Prostate gland (tissue), 2 donors: ENCODE measurements around the gene PNP. TPM values are rescaled to one million over a fixed set of nuclear protein-coding genes. Genes with fewer than 3 reads are reported as not detected.

ENCODE experiments used
- DNase-seq: peaks from one replicate; pipeline ENCODE4 v3.0.0-alpha.2; 2019; ENCODE audit warnings: low spot score
- H3K27ac ChIP-seq, 2 donors: fragments of 200-600 bp; sonication (generic); 2 replicates each; pipeline ENCODE4 v1.5.1; 2017 to 2019
- H3K27me3 ChIP-seq: fragments of 200-600 bp; sonication (generic); replicated peaks from 2 replicates; pipeline ENCODE4 v1.5.1; 2019; ENCODE audit not compliant: insufficient read depth
- H3K36me3 ChIP-seq, 2 donors: fragments of 200-600 bp; sonication (generic); 1 replicate in 1 of 2; 2 replicates in 1 of 2; pipeline versions ENCODE4 v1.5.1 to v1.8.1; 2017 to 2019
- H3K4me1 ChIP-seq: fragments of 200-600 bp; sonication (generic); replicated peaks from 2 replicates; pipeline ENCODE4 v1.5.1; 2019
- H3K4me3 ChIP-seq, 2 donors: fragments of 200-600 bp; sonication (generic); 2 replicates each; pipeline ENCODE4 v1.5.1; 2017 to 2019
- H3K9me3 ChIP-seq: fragments of 200-600 bp; sonication (generic); 2 replicates; pipeline ENCODE4 v1.5.1; 2017
- CTCF ChIP-seq, 4 experiments: fragments of 200-600 bp in 2 of 4; fragments of 450-650 bp in 2 of 4; sonication (generic) in 2 of 4; IDR thresholded peaks; 1 replicate in 3 of 4; 2 replicates in 1 of 4; pipeline ENCODE4 v1.5.1; 2016 to 2019; ENCODE audit warnings: antibody characterized with exemption in 4 of 4, mild to moderate bottlenecking in 2 of 4, moderate library complexity in 2 of 4
- POLR2A ChIP-seq: fragments of 450-650 bp; IDR thresholded peaks from one replicate; pipeline ENCODE4 v1.6.1; 2016; ENCODE audit warnings: antibody characterized with exemption, mild to moderate bottlenecking
- POLR2AphosphoS5 ChIP-seq: sonication (generic); formaldehyde crosslinking; IDR thresholded peaks from one replicate; pipeline ENCODE4 v1.6.1; 2017; ENCODE audit warnings: antibody characterized with exemption
- WGBS: methylation state at CpG from one replicate; pipeline ENCODE4 v1.1.5; 2018; 5-methylcytosine and 5-hydroxymethylcytosine counted together
- intact Hi-C: fragments of 100-400 bp; cut with DNase I; formaldehyde crosslinking; loops from one replicate; pipeline ENCODE4 v1.14.2; 2022
- total RNA-seq, 2 donors: library from RNA; depleted of rRNA; stranded (reverse); fragments of >200 nt; gene quantifications; one replicate each; pipeline ENCODE4 v1.1.0, GENCODE V29; 2016

The PNP gene
- total RNA-seq, 2 donors from 2014 or later = 14.2 to 20.3 TPM

GRCh38 chr14:20489093-20489994 is 20.1 kb downstream of the PNP start:
- intact Hi-C loops = no loop called here
- no peak for DNase-seq
- Histone ChIP-seq H3K4me3 (no peak overlapping the region), H3K4me1 (no peaks in the 10 kb centered on the region), H3K36me3 (no peaks in the 10 kb centered on the region), H3K27ac (no peak overlapping the region), H3K27me3 (no peaks in the 10 kb centered on the region), H3K9me3 (no peaks in the 10 kb centered on the region)
- 51% methylated on average over 6 of the region's 6 CpGs for WGBS
- TF ChIP-seq CTCF (IDR thresholded peaks at IDR 0.05) (no peak), POLR2A (no peak), POLR2AphosphoS5 (no peak)

GRCh38 chr14:20490563-20490962 is 21.4 kb downstream of the PNP start:
- Histone ChIP-seq H3K4me1 (no peaks in the 10 kb centered on the region), H3K9me3 (no peaks in the 10 kb centered on the region), H3K27me3 (no peaks in the 10 kb centered on the region), H3K27ac (no peak overlapping the region), H3K36me3 (no peaks in the 10 kb centered on the region), H3K4me3 (no peak overlapping the region)
- 65% methylated on average over 6 of the region's 6 CpGs for WGBS
- no peak for DNase-seq
- TF ChIP-seq CTCF (IDR thresholded peaks at IDR 0.05) (no peak), POLR2A (no peak), POLR2AphosphoS5 (no peak)
- intact Hi-C loops = no loop called here

GRCh38 chr14:20492486-20492885 is 23.3 kb downstream of the PNP start:
- Histone ChIP-seq H3K9me3 (no peaks in the 10 kb centered on the region), H3K4me3 (no peak overlapping the region), H3K27me3 (no peaks in the 10 kb centered on the region), H3K4me1 (no peaks in the 10 kb centered on the region), H3K27ac (no peak overlapping the region), H3K36me3 (no peaks in the 10 kb centered on the region)
- 94% methylated on average over 4 of the region's 4 CpGs for WGBS
- DNase-seq = no peak
- intact Hi-C loops = no loop called here
- TF ChIP-seq CTCF (IDR thresholded peaks at IDR 0.05) (no peak), POLR2AphosphoS5 (no peak), POLR2A (no peak)

GRCh38 chr14:20493634-20494033 is 24.4 kb downstream of the PNP start:
- H3K9me3 ChIP-seq = no peaks in the 10 kb centered on the region
- intact Hi-C loops = no loop called here
- no peaks in the 10 kb centered on the region for H3K27me3 ChIP-seq
- DNase-seq = no peak
- no peak overlapping the region for H3K27ac ChIP-seq
- H3K4me3 ChIP-seq = no peak overlapping the region
- H3K4me1 ChIP-seq = no peaks in the 10 kb centered on the region
- H3K36me3 ChIP-seq = no peaks in the 10 kb centered on the region
- 62% methylated on average over 2 of the region's 2 CpGs for WGBS
- TF ChIP-seq CTCF (IDR thresholded peaks at IDR 0.05) (no peak), POLR2A (no peak), POLR2AphosphoS5 (no peak)
